H54 (cell line): ENCODE measurements around the gene SMYD4.

Experiments used
- DNase-seq: peaks from one replicate; pipeline ENCODE4 v3.0.0; 2011; ENCODE audit warnings: low spot score, mixed read lengths; ENCODE audit not compliant: insufficient read length
- FAIRE-seq: peaks from 3 replicates; lab custom pipeline; 2011; peaks lifted over from hg19 to GRCh38; lab: Jason Lieb, UNC
- POLR2A ChIP-seq: IDR thresholded peaks from 2 replicates; pipeline ENCODE4 v1.6.1; 2011; ENCODE audit warnings: low read depth, mild to moderate bottlenecking, low read length

Gene SMYD4

DNA sequence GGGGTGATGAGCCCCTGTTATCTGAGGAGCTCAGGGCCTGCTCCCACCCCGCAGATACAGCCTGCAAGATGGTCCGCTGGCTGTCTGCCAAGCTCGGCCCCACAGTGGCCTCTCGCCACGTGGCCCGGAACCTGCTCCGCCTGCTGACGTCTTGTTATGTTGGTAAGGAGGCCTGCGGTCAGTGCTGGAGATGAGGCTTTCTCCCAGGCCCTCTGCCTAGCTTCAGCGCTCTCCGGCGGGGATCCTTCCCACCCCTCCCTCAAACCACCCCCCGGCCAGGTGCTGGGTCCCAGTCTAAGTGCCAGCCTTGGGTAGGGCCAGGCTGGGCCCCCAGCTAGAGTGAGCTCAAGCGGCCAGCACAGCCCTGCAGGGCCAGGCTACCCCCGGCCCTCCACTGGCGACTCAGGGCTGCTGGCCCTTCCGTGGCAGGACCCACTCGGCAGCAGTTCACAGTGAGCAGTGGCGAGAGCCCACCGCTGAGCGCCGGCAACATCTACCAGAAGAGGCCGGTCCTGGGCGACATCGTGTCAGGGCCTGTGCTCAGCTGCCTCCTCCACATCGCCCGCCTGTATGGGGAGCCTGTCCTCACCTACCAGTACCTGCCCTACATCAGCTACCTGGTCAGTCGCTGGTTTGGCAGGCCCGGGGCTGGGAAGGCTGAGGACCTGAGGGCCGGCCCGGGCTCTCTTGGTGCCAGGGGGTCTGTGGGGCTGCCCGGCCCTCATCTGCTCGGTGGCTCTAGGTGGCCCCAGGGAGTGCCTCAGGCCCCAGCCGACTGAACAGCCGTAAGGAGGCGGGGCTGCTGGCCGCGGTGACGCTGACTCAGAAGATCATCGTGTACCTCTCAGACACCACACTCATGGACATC, 99.1 kb downstream of the SMYD4 start:
- no peak for TF ChIP-seq POLR2A
- DNase-seq = peak; percentile 92
- peak; percentile 88 for FAIRE-seq

DNA sequence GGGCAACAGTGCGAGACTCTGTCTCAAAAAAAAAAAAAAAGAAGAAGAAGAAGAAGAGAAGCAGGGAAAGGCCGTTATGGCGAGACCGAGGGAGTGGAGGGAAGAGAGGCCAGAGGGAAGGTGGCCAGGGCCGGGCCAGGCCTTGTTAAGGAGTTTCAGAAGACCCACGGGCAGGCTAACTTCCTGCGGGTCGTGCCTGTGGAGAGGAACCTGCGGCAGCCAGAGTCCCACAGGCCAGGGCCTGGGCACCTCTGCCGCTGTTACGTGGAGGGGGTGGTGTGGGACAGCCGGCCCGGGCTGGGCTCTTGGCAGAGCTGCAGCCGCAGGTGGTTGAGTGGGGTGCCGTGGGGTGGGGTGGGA, 99.8 kb downstream of the SMYD4 start:
- FAIRE-seq = no peak
- TF ChIP-seq POLR2A = no peak

More for the DNA sequence above, 99.8 kb downstream of the SMYD4 start:
- DNase-seq = no peak
